HS-27A (cell line): ENCODE data around the gene INPP4B.
"Not testable (repeated sequence)": the region's sequence is repeated elsewhere in the genome, so short reads cannot be mapped to it uniquely, and the experiment has no call there.

Experiments used
- DNase-seq: peaks from one replicate; pipeline ENCODE4 v3.0.0-alpha.2; 2012; ENCODE audit warnings: low read depth, missing footprints

Gene INPP4B

DNA sequence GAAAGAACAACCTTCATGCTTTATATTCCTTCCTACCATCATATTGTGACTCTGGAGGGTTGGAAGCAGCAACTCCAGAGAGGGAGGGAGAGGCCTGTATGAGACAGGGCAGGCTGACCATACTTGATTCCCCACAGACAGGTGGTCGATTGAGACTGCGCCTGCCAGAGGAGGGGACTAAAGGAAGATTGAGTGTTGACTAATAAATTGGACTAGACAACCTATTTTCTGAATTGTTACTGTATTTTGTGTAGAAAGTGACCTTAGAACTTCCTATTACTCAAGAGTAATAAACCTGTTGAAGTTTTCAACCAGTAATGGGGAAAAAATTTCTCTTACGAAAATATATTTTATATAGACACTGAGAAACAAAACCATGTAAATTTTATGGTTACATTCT is 301.5 kb downstream of the INPP4B start:
- DNase-seq = no peak

DNA sequence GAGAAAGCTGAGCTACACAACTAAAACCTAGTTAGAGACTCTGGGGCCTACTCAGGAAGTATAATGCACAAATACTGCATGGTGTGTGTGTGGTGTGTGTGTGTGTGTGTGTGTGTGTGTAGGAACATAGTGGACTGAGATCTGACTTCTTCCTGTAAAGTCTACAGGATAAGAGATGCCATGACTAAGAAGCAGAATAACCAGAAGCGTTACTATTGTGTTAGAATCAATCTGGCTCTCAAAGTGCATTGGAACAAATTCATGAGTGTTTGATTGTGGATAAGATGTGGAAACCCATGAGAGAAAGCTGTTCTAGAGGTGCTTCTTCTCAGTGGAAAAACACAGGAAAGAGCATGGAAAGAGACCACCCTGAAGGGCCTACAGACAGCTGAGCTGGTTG is 302.1 kb downstream of the INPP4B start:
- no peak for DNase-seq

DNA sequence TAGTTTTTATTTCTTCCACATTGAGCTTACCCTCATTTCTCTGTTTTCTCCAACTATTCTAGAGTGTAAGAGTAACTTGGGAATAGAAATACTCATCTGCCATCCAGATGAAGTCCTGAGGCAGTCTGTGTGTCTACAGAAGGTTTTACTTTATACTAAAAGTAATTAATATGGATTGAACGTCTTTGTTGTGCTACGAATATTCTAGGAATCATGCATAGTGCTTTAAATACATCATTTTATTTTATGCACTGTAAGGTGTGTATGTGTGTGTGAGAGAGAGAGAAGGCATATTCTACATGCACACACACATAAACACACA is 305.7 kb downstream of the INPP4B start:
- no peak for DNase-seq

DNA sequence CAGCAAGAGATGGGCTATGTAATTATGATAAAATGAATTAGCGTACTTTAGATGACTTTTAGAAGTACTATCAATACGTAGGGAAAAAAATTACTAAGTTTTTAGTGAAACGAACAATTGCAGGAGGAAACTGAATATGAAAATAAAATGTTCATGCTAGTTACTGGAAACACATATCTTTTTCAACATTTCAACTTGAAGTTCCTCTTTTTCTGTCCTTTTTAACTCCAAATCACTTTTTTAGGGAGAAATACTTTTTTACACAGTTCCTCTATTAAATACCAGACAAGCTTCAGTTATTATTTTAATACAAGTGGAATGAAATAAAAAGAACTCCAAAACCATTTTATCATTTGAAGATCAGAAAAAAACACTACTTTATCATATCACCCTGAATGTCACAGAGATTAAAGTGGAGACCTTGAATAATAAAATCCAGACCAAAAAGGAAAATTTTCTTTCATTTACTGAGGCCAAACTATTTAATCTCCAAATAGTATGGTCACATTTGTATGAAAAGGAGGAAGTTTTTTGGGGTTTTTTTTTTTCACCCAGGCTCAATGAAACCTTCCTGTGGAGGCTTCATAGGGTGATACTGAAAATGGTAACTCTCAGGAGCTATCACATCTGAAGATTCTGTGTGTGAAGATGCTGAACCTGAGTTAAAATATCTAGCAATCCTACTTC is 306.2 kb downstream of the INPP4B start:
- no peak for DNase-seq

DNA sequence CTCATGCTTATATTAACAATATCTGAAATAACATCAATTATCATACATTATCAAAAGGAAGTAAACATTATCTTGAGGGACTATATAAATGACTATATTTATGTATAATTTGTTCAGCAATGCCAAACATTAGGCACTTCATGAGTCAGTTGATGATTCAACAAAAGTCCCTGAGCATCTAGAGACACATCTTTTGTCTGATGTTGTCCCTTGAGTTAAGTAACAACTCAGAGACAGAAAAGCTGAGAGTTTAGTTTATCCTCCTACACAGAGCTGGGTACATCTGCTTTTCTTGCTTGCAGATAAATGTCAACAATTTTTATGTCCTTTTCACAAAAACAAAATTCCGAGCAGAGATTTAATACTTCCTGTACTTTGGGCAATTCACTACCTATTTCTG is 311.1 kb downstream of the INPP4B start:
- DNase-seq = no peak

DNA sequence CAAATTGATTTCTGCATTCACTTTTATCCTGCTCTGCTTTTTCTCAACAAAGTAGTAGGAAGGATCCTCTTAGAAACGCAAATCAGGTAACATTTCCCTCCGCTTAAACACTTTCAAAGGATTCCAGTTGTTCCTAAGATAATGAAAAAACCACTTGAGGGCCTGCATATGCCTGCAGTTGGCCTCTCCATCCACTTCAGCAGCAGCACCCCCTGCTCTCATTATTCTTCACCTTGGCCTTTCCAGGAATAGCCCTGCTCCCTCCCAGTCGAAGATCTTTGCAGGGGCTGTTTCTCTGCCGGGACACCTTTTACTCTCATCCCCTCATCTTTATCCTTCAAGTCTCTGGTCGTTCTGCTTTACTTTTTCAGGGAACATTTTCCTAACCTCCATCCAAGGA is 314.0 kb downstream of the INPP4B start:
- DNase-seq = no peak

DNA sequence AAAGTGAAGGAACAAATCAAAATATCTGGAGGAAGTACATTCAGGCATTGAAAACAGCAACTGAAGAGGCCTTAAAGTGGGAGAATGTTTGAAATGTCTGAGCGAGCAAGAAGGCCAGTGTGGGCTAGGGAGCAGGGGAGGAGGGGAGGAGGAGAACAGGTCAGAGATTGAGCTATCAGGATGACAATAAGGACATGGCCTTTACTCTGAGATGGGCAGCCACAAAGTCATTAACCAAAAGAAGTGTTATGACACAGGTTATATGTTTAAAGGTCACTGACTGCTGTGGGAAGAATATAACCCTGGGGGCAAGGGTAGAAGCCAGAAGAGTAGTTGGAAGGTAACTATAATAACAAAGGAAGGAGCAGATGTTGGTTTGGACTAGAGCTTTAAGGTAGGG is 315.4 kb downstream of the INPP4B start:
- no peak for DNase-seq

DNA sequence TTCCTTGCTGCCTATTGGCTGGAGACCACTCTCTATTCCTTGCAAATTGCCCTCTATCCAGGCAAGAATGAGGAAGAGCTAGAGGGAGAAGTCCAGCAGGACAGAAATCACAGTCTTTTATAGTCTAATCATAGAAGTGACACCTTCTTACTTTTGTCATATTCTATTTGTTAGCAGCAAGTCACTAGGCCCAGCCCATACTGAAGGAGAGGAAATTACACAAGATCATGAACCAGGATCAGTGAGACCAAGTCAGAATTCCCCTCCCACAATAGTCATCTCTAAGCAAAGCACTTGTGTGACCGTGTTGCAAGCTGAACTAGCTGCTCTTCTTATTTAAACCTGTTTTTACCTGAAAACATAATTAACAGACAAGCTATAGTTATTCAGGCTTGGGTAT is 317.7 kb downstream of the INPP4B start:
- no peak for DNase-seq

DNA sequence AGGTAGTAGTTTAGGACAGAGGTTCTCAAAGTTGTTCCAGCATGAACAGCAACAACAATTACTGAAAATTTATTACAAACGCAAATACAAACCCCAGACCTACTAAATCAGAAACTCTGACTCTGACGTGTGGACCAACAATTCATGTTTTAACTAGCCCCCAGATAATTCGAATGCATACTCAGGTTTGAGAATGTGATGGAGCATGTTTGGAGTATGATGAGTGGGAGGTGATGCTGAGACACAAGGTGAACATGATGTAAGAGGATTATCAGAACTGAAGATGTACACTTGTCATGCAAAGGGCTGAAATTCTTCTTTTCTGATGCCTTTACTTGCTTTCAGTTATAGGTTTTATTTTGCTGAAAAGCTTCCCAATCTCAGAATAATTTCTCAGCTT is 323.0 kb downstream of the INPP4B start:
- DNase-seq = no peak

DNA sequence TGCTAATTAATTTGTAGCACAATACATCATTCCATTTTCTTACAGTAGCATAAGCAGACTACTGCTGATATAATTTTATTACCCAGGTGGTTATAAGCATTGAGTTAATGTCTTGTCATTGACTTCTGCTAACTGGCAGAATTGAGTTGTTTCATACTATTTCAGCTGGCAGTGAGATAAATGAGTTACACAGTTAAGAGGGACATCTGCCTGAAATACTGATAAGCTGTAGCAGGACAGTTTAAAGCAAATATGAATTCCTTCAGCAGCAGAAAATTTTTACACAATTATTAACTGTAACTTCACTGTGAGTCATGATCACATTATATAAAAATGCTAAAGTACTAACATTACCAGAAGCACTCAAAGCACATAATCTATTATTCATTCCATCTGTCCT is 326.8 kb downstream of the INPP4B start:
- DNase-seq = no peak

DNA sequence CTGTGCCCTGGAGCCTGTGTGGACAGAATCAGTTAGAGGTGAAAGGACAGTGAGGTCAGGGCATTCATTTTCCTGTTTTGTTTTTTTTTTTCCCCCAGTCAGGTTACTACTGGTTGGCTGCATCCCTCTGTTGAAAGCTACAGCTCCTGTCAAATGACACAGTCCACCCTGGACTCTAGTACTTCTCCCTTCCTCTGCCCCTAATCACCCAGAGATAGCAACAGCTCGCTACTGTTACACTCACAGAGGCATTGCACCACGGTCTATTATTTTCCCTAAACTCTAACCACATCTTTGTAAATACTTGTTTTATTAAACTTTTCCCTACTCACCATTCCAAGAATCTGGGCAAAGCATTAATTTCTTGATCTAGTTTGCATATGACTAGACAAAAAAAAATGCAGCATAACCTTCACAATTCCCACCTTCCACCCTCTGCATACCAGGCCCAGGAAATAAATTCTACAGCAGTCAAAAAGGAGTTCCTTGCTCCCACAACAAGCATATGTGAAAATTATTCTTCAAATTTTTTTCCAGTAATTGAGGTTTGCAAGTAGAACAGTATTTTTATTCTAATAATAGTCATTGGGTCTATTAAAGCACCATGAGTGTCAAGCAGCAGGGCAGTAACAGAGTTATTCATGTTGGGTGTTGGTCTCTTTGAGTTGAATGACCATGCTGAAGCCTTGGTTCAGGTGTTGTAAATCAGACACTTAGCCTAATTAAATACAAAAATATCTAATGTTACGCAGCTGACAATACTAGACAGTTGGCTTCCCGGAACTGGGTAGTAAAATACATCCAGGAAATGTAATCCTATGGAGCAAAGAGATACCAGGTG is 329.2 kb downstream of the INPP4B start:
- DNase-seq = peak; percentile 36

DNA sequence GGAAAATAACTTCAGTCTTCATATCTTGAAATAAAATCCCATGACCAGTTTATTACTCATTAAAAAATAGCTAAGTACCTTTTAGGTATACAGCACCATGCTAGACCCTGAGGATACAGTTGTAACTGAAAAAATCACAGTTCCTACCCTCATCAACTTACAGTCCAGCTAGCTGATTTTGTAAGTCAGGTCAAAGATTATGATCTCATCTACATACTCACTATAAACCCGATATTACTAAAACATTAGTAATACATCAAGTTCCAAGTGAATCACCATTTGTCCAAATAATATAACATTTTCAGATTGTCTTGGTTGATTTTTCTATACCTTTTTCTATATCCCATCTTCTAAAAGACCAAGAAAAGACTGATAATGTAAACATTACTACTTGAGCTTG is 333.9 kb downstream of the INPP4B start:
- DNase-seq = no peak

DNA sequence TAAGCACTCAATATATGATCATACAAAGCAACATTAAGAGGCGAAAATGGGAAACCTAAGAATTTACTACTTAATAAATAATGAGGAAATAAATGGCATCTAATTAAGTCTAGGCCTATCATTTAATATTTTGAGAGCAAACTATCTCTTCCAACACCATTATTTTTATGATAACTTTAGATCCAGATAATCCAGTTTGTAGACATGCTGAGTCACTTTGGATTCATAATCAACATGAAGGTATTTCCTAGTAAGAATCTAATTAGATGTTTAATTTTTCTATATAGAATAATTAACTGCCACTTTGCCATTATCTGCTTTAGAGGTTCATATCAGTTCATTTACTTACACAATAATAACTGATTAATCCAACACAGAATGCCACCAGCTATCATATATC is 336.2 kb downstream of the INPP4B start:
- DNase-seq = no peak

DNA sequence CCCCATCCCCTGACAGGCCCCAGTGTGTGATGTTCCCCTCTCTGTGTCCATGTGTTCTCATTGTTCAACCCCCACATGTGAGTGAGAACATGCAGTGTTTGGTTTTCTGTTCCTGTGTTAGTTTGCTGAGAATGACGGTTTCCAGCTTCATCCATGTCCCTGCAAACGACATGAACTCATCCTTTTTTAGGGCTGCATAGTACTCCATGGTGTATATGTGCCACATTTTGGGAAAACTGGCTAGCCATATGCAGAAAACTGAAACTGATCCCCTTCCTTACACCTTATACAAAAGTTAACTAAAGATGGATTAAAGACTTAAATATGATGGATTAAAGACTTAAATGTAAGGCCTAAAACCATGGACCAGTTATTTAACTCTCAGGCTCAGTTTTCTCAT is 336.7 kb downstream of the INPP4B start:
- DNase-seq = not testable (repeated sequence)

DNA sequence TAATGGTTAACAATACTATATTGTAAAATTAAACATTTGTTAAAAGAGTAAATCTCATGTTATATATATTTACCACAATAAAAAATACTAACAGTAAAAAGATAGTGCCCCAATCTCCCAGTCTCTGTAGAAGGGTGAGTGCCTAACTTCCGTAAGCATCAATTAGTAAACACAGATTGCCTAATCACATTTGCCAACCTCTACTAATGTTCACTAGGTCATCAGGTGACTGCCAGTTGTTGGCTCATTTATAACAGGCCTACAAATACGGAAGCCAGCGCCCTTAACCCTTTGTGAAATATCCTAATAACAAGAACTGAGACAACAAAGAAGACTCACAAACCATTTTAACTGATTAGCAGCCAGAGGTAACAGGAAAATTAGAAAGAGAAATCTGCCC is 345.1 kb downstream of the INPP4B start:
- DNase-seq = no peak

DNA sequence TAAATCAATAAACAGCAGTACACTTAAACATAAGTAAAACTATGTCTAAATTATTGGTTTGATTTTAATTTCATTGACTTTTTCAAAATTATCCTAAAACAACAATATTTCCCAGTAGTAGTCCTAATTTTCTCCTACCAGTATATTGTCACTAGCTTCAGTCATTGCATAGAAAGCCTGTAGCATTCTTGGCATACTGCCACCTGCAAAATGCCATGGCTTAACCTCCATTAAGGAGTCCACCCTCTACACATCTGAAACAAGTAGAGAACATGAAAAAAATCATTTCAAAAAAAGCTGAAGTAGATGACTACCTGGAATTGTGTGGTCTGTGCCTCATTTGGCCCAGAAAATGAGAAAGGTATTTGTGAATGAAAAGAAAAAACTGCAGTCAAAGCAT is 348.5 kb downstream of the INPP4B start:
- no peak for DNase-seq

DNA sequence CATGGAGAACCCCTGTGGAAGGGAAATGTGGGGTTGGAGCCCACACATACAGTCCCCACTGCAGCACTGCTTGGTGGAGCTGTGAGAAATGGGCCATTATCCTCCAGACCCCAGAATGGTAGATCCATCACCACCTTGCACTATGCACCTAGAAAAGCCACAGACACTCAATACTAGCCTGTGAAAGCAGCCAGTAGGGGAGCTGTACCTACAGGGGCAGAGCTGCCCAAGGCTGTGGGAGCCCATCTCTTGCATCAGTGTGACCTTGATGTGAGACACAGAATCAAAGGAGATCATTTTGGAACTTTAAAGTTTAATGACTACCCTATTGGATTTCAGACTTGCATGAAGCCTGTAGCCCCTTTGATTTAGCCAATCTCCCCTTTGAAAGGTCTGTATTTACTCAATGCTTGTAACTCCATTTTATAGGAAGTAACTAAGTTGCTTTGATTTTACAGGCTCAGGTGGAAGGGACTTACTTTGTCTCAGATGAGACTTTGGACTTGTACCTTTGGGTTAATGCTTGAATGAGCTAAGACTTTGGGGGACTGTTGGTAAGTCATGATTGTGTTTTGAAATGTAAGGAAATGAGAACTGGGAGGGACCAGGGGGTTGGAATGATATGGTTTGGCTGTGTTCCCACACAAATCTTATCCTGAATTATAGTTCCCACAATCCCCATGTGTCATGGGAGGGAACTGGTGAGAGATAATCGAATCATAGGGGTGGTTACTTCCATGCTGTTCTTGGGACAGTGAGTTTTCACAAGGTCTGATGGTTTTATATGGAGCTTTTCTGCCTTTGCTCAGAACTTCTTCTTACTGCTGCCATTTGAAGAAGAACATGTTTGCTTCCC is 352.6 kb downstream of the INPP4B start:
- DNase-seq = no peak

DNA sequence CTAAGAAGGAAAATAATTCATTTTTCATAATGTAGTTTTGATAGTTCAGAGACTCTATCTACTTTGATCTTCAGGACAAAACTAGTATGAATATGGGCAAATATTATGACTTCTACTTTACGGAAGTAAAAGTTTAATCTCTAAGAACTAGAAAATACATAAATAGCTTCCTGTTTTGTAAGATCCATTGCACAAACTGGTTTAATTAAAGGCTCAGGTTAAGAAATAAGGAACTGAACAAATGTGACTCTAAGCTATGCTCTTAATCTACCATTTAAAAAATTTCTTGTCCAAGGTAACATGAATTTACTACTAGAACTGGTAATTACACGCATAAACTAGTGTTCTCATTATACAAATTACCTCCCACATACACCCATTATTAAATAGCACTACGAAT is 360.6 kb downstream of the INPP4B start:
- no peak for DNase-seq

DNA sequence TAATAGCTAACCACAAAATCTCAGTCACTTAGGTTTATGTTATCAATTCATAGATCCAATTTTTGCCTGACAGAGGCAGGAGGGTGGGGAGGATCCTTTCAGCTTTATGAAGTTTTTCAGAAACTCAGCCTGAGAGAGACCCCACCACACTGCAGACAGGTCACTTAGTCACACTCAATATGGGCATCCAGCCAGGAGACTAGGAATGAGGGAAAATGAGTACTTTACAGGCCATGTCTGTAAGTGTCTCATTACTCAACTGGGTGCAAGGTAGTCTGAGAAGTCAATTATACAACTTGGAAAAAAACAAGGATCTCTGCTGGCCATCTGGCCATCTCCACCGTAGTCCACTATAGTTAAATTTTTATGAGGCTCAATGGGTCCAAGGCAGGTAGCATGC is 365.9 kb downstream of the INPP4B start:
- peak; percentile 34 for DNase-seq

DNA sequence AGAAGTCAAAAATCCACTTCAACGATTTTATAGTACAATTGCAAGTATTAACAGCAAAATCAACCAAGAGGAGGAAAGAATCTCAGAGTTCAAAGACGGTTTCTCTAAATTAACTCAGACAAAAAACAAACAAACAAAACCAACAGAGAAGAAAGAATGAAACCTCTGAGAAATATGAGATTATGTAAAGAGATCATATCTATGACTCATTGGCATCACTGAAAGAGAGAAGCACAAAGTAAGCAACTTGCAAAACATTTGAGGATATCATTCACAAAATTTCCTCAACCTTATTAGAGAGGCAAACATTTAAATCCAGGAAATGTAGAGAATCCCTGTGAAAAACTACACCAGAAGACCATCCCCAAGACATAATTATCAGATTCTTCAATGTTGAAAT is 370.4 kb downstream of the INPP4B start:
- DNase-seq = no peak

DNA sequence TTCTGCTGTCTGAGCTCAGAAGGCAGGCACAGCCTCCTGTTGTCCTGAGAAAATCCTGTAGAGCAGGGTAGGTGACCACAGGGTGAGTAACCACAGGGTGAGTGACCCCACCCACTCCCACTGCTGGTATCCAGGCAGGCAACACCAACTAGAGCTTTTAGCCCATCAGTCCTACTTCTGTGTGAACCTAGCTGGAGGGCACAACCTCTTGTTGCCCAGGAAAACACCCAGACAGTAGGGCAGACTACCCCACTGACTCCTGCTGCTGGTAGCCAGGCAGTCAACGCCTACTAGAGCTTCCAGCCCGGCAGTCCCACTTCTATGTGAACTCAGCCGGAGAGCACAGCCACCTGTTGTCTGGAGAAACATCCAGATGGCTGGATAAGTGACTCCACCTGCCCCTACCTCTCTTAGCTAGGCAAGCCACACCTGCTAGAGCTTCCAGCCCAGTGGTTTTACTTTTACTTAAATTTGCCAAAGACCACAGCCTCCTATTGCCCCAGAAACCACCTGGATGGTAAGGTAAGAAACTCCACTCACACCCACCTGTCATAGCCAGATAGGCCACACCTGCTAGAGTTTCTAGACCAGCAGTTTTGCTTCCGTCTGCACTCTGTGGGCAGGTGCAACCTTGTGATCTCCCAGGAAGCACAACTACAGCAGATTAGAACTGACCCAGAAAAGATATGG is 371.6 kb downstream of the INPP4B start:
- DNase-seq = no peak

DNA sequence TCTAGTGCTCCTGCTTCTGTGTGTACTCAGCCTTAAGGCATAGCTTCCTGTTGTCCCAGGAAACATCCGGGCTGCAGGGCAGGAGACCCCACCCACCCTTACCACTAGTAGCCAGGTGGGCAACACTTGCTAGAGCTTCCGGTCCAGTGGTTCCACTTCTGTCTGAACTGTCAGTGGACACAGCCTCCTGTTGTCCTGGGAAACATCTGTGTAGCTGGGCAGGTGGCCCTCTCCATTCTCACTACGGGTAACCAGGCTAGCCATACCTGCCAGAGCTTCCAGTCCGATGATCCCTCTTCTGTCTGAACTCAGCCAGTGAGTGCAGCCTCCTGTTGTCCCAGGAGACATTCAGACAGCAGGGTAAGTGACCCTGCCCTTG is 372.2 kb downstream of the INPP4B start:
- DNase-seq = no peak
